ENCODE measurements around the gene AHNAK2.

- TF ChIP-seq EP300 (IDR thresholded peaks at IDR 0.05) (no peak), CTCF (IDR thresholded peaks at IDR 0.05) (no peak), POLR2A (IDR thresholded peaks at IDR 0.05) (no peak)
These were observed 37.1 kb upstream of the AHNAK2 start for GRCh38 chr14:105015242-105015641.

All from upper lobe of left lung (tissue), 4 donors.